ENCODE data around the gene TSHZ2. TPM values are rescaled to one million over a fixed set of nuclear protein-coding genes. Genes with fewer than 3 reads are reported as not detected.

TSHZ2 gene
- total RNA-seq, 1 experiment from 2014 or later = 0.07 TPM

DNA sequence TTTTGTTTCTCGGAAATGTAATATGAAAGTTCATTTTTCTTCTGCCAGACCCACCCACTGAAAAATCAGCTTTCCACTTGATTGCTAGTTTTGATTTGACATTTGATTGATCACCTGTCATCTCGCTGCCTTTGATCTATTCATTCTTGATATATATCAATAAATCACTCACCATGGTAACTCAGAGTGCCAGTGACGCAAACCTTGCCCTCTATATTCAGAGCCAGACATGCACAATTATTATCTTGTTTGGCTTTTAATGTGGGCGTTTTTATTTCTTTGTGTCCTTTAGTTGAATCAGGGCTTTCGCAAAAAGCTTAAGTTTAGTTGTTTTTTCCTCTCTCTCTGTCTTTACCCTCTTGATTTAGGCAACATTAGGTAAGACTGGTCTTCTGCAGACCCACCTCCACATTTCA, 2.0 kb downstream of the TSHZ2 start:
- Histone ChIP-seq H3K23ac (ENCODE audit: insufficient read length, low read depth, low read length) (no peak overlapping the region), H3K79me1 (ENCODE audit: insufficient read depth, low read depth, low read length, poor library complexity, severe bottlenecking) (no peaks in the 10 kb centered on the region), H3K27ac (ENCODE audit: insufficient read length, low read depth, low read length) (no peak overlapping the region), H2BK20ac (ENCODE audit: low read depth, low read length, poor library complexity, severe bottlenecking) (no peak overlapping the region), H3K23me2 (ENCODE audit: insufficient read length, low read depth, low read length, poor library complexity, severe bottlenecking) (peaks cover 15% of the 10 kb centered on the region), H3K56ac (ENCODE audit: insufficient read length, low read depth, low read length) (no peak overlapping the region), H2BK5ac (ENCODE audit: insufficient read length, low read length) (no peak overlapping the region), H3K18ac (ENCODE audit: insufficient read length, low read depth, low read length) (no peak overlapping the region), H3K14ac (ENCODE audit: insufficient read depth, low read length) (no peak overlapping the region), H3K9me3 (ENCODE audit: control insufficient read depth, low read depth, low read length) (no peaks in the 10 kb centered on the region), H2BK12ac (ENCODE audit: insufficient read length, low read depth, low read length) (no peak overlapping the region), H2BK120ac (ENCODE audit: low read depth, low read length, poor library complexity, severe bottlenecking) (no peak overlapping the region), H3K4me2 (ENCODE audit: insufficient read depth, insufficient read length, low read length) (no peak overlapping the region), H4K5ac (ENCODE audit: insufficient read length, low read depth, low read length) (no peak overlapping the region), H3K4ac (ENCODE audit: low read depth, low read length) (no peak overlapping the region), H4K91ac (ENCODE audit: insufficient read length, low read depth, low read length) (no peak overlapping the region), H2AK5ac (ENCODE audit: insufficient read length, low read length) (no peak overlapping the region), H3K9ac (ENCODE audit: extremely low read depth, insufficient read length, low read length) (no peak overlapping the region), H4K8ac (replicated peaks; ENCODE audit: insufficient read length, low read depth, low read length) (no peak overlapping the region), H4K20me1 (ENCODE audit: control insufficient read depth, insufficient read depth, insufficient read length) (no peaks in the 10 kb centered on the region), H3T11ph (ENCODE audit: low read length) (no peak overlapping the region), H3K79me2 (ENCODE audit: insufficient read depth, low read length) (no peaks in the 10 kb centered on the region), H3K27me3 (ENCODE audit: insufficient read depth, low read length) (peaks cover 3% of the 10 kb centered on the region; the same call in 1 of the 2 replicates), H3K4me1 (ENCODE audit: insufficient read depth, low read length) (no peaks in the 10 kb centered on the region), H2BK15ac (ENCODE audit: low read depth, low read length) (no peak overlapping the region), H2AFZ (ENCODE audit: low read length) (no peak overlapping the region)
- no CpG with 5 or more reads among the region's 5 CpGs for WGBS (ENCODE audit: extremely low coverage, insufficient read length, low lambda C conversion rate)
- Mint-ChIP-seq H3K4me1 (peaks cover 6 to 15% of the 10 kb centered on the region in 2 experiments), H3K4me3 (no peak overlapping the region; a peak in 1 of 5 replicates), H3K27me3 (ENCODE audit: low read depth) (peaks cover 67% of the 10 kb centered on the region), H3K9me3 (no peaks in the 10 kb centered on the region), H3K27ac (no peak overlapping the region), H3K36me3 (ENCODE audit: insufficient read depth in 1 of 3, low read depth in 3 of 3) (no peaks in the 10 kb centered on the region; a peak in 1 of 7 replicates)
- TF ChIP-seq, protein P1, sequence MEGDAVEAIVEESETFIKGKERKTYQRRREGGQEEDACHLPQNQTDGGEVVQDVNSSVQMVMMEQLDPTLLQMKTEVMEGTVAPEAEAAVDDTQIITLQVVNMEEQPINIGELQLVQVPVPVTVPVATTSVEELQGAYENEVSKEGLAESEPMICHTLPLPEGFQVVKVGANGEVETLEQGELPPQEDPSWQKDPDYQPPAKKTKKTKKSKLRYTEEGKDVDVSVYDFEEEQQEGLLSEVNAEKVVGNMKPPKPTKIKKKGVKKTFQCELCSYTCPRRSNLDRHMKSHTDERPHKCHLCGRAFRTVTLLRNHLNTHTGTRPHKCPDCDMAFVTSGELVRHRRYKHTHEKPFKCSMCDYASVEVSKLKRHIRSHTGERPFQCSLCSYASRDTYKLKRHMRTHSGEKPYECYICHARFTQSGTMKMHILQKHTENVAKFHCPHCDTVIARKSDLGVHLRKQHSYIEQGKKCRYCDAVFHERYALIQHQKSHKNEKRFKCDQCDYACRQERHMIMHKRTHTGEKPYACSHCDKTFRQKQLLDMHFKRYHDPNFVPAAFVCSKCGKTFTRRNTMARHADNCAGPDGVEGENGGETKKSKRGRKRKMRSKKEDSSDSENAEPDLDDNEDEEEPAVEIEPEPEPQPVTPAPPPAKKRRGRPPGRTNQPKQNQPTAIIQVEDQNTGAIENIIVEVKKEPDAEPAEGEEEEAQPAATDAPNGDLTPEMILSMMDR (conservative IDR thresholded peaks at IDR 0.05) = no peak
- no peak for DNase-seq

All from H9 (cell line).